ENCODE results near the gene KIAA0753. TPM values are rescaled to one million over a fixed set of nuclear protein-coding genes. Genes with fewer than 3 reads are reported as not detected.

KIAA0753 gene
- total RNA-seq, 1 experiment from 2014 or later: 13.0 TPM

- in situ Hi-C loops (cut with HindIII; ENCODE audit: low pct_unique_long_range_greater_than_20kb, low sequenced_read_pairs) (no loop called here), intact Hi-C loops (cut with micrococcal nuclease; ENCODE audit: unreplicated experiment) (no loop called here)
- H3K27me3 ChIP-seq (ENCODE audit: control insufficient read depth, insufficient read depth, low read length): peaks cover 7% of the 10 kb centered on the region
- CTCF ChIA-PET: no interaction called here
- no peak overlapping the region for H3K4me3 ChIP-seq (ENCODE audit: low read depth in 2 of 2, low read length in 2 of 2)
- no peaks in the 10 kb centered on the region for H3K4me1 ChIP-seq (ENCODE audit: control insufficient read depth, insufficient read depth, low read length)
- TF ChIP-seq SIN3A (IDR thresholded peaks at IDR 0.05; ENCODE audit: borderline replicate concordance, insufficient read depth, low read depth, low read length) (no peak), CTCF (IDR thresholded peaks at IDR 0.05) (no peak), TCF7L2 (IDR thresholded peaks at IDR 0.05; ENCODE audit: low read depth, low read length) (no peak), POLR2AphosphoS5 (IDR thresholded peaks at IDR 0.05; ENCODE audit: low read depth, low read length) (no peak)
- TF ChIP-seq, protein P1, sequence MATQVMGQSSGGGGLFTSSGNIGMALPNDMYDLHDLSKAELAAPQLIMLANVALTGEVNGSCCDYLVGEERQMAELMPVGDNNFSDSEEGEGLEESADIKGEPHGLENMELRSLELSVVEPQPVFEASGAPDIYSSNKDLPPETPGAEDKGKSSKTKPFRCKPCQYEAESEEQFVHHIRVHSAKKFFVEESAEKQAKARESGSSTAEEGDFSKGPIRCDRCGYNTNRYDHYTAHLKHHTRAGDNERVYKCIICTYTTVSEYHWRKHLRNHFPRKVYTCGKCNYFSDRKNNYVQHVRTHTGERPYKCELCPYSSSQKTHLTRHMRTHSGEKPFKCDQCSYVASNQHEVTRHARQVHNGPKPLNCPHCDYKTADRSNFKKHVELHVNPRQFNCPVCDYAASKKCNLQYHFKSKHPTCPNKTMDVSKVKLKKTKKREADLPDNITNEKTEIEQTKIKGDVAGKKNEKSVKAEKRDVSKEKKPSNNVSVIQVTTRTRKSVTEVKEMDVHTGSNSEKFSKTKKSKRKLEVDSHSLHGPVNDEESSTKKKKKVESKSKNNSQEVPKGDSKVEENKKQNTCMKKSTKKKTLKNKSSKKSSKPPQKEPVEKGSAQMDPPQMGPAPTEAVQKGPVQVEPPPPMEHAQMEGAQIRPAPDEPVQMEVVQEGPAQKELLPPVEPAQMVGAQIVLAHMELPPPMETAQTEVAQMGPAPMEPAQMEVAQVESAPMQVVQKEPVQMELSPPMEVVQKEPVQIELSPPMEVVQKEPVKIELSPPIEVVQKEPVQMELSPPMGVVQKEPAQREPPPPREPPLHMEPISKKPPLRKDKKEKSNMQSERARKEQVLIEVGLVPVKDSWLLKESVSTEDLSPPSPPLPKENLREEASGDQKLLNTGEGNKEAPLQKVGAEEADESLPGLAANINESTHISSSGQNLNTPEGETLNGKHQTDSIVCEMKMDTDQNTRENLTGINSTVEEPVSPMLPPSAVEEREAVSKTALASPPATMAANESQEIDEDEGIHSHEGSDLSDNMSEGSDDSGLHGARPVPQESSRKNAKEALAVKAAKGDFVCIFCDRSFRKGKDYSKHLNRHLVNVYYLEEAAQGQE (IDR thresholded peaks at IDR 0.05; ENCODE audit: insufficient read depth in 1 of 2, low read depth in 2 of 2, low read length in 1 of 2): no peak
- POLR2A ChIA-PET: no interaction called here
- ATAC-seq (no peak), DNase-seq (ENCODE audit: low read depth, low spot score) (no peak)
- no peaks in the 10 kb centered on the region for H3K9me3 ChIP-seq (ENCODE audit: control insufficient read depth, insufficient read depth, low read depth, low read length)
- no TSS peak for BruUV-seq (replicated peaks)
- H3K36me3 ChIP-seq (ENCODE audit: control insufficient read depth, insufficient read depth, low read length): no peaks in the 10 kb centered on the region
- H3K27ac ChIP-seq (ENCODE audit: low read length): no peak overlapping the region
These were observed 34.8 kb upstream of the KIAA0753 start for GRCh38 chr17:6675201-6675825.

DNA sequence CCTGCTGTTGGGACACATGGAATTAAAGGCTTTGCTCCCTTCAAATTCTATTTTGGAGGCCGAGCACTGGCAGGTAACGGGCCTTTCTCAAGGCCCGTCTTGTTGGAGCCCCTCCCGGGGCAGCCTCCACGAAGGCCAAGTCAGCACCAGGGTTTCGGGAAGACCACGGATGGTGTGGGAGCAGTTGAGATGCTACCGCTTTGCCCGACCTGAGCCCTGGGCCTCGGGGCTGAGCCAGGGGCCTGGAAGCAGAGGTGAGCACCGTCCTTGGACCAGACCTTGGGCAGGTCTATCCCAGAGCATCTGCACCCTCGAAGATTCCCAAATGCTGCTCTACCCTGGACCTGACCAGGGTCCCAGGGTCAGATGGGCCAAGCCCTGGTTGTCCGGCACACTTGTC lies 34.1 kb upstream of the KIAA0753 start:
- no TSS peak for BruUV-seq (replicated peaks)
- no peak for TF ChIP-seq CTCF (IDR thresholded peaks at IDR 0.05)
- no peak for TF ChIP-seq TCF7L2 (IDR thresholded peaks at IDR 0.05; ENCODE audit: low read depth, low read length)
- TF ChIP-seq, protein P1 (IDR thresholded peaks at IDR 0.05; ENCODE audit: insufficient read depth in 1 of 2, low read depth in 2 of 2, low read length in 1 of 2): no peak
- TF ChIP-seq POLR2AphosphoS5 (IDR thresholded peaks at IDR 0.05; ENCODE audit: low read depth, low read length): no peak
- TF ChIP-seq SIN3A (IDR thresholded peaks at IDR 0.05; ENCODE audit: borderline replicate concordance, insufficient read depth, low read depth, low read length): no peak
- H3K4me3 ChIP-seq (ENCODE audit: low read depth in 2 of 2, low read length in 2 of 2): no peak overlapping the region
- no peak for ATAC-seq
- in situ Hi-C loops (cut with HindIII; ENCODE audit: low pct_unique_long_range_greater_than_20kb, low sequenced_read_pairs) (no loop called here), intact Hi-C loops (cut with micrococcal nuclease; ENCODE audit: unreplicated experiment) (no loop called here)
- CTCF ChIA-PET: no interaction called here
- POLR2A ChIA-PET: no interaction called here
- no peaks in the 10 kb centered on the region for H3K4me1 ChIP-seq (ENCODE audit: control insufficient read depth, insufficient read depth, low read length)
- H3K27me3 ChIP-seq (ENCODE audit: control insufficient read depth, insufficient read depth, low read length): peaks cover 5% of the 10 kb centered on the region; the same call in 1 of the 2 replicates
- no peaks in the 10 kb centered on the region for H3K9me3 ChIP-seq (ENCODE audit: control insufficient read depth, insufficient read depth, low read depth, low read length)
- H3K27ac ChIP-seq (ENCODE audit: low read length): no peak overlapping the region
- no peak for DNase-seq (ENCODE audit: low read depth, low spot score)
- no peaks in the 10 kb centered on the region for H3K36me3 ChIP-seq (ENCODE audit: control insufficient read depth, insufficient read depth, low read length)

All from Panc1 (cell line).